Astrocyte of the cerebellum (primary cell): ENCODE results near the gene GATD1.
A peak's percentile ranks its signal among the peaks of the same experiment; 100 is the strongest.

Experiments used
- DNase-seq: peaks from one replicate; pipeline ENCODE4 v3.0.0-alpha.2; 2011; ENCODE audit warnings: low read depth
- H3K4me3 ChIP-seq: 2 replicates; pipeline ENCODE4 v1.5.1; 2011; ENCODE audit warnings: mild to moderate bottlenecking, low read depth, low read length, moderate library complexity
- CTCF ChIP-seq: IDR thresholded peaks from 2 replicates; pipeline ENCODE4 v1.5.1; 2012; ENCODE audit warnings: low read length, low read depth, moderate library complexity, mild to moderate bottlenecking; ENCODE audit errors: missing control alignments
- in situ Hi-C: cut with HindIII; loops from 2 replicates; pipeline ENCODE4 v1.10.0; 2017; ENCODE audit warnings: low sequenced_read_pairs

Gene GATD1

GRCh38 chr11:799641-800316, 22.5 kb upstream of the GATD1 start:
- H3K4me3 ChIP-seq, result no peak overlapping the region

DNA sequence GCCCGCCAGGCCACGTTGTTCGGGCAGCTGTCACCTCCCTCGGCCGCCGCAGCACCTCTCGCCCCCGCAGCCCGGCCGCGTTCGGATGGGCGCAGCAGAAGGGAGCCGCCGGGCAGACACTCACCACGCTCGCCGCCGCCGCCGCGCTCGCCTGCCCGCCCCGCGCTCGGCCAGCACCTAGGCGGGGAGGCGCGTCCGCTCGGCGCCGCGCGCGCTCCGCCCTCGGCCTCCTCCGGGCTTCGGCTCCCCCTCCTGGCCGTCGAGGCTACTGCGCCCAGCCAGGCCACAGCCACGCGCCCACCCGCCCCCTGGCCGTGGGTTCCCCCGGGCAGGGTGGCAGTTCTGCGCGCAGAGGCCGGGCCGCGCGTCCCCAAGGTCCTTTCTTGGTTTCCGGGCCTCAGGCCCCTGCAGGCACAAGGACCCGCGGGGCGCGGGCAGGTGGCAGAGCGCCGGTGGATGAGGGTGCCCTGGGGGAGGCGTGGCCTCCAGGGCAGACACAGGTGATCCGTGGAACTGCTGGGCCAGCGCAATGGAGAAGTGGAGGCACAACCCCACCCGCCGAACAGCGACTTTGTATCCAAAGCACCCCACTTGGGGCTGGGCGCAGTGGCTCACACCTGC, 20.9 kb upstream of the GATD1 start, which contains the start of gene SLC25A22:
Gene SLC25A22 (minus strand): TSS at position 189 of the 621 bp plus-strand sequence. CDS start 3,275 bp downstream, outside the sequence.
- peak within 1 kb of the TSS; percentile 78 for H3K4me3 ChIP-seq
- no peak for DNase-seq
- peak; percentile 66 for TF ChIP-seq CTCF
- in situ Hi-C loops, result no loop called here

More at GRCh38 chr11:799641-800316, 22.5 kb upstream of the GATD1 start:
- DNase-seq, result no peak
- in situ Hi-C loops, result no loop called here
- no peak for TF ChIP-seq CTCF

DNA sequence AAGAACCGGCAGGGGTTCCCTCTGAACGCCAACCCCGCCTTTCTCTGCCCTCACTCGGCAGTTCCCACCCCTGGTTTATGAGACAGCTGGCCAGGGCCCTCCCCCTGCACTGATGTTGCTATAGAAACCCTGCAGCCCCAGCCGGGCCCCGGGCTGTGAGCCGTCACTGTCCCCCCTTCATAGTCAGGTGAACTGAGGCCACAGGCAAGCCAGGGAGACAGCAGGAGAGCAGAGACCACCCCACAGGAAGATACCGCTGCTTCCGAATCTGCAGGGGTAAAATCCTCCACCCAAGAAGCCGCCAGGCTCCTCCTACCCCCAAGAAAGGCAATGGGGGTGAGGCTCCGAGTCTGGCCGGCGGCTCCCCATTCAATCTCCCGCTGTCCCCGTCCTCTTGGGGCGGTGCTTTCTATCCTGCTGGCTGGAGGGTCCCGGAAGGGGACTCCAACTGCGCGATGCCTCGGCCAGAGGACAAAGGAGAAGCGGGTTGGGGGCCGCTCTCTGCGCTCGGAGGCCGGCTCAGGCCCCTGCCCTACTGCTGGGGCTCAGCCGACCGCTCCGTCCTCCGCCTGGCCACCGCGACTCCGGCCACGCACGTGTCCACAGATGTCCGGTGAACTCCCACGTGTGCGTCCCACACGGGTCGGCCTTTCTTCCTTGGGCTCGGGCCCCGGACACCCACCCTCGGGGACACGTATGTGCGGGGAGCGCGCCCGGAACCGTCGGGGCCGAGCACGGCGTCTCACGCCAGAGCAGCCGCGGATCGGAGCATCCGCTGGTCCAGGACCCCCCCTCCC, 20.2 kb upstream of the GATD1 start:
- peak overlapping the region; percentile 78 for H3K4me3 ChIP-seq
- TF ChIP-seq CTCF, result no peak
- in situ Hi-C loops, result no loop called here
- DNase-seq, result no peak

- H3K4me3 ChIP-seq, result peak overlapping the region; percentile 78
- no peak for DNase-seq
- in situ Hi-C loops, result no loop called here
- no peak for TF ChIP-seq CTCF
Measured at GRCh38 chr11:796565-797295, 19.4 kb upstream of the GATD1 start.

GRCh38 chr11:795634-796564, 18.6 kb upstream of the GATD1 start:
- in situ Hi-C loops, result no loop called here
- H3K4me3 ChIP-seq, result peak overlapping the region; percentile 78
- no peak for TF ChIP-seq CTCF
- DNase-seq, result no peak
